ENCODE data around the gene SHROOM3.

SHROOM3 gene

GRCh38 chr4:76544725-76545124, 109.7 kb downstream of the SHROOM3 start:
- no peak for DNase-seq

- DNase-seq, result peak; percentile 59
These were observed 110.3 kb downstream of the SHROOM3 start for GRCh38 chr4:76545226-76545884.

- DNase-seq, result no peak
These were observed 111.3 kb downstream of the SHROOM3 start for GRCh38 chr4:76546327-76546726.

GRCh38 chr4:76546759-76547742, 112.0 kb downstream of the SHROOM3 start:
- no peak for DNase-seq

- no peak for DNase-seq
These were observed 113.7 kb downstream of the SHROOM3 start for GRCh38 chr4:76548704-76549103.

GRCh38 chr4:76549765-76550164, 114.7 kb downstream of the SHROOM3 start:
- no peak for DNase-seq

- no peak for DNase-seq
These were observed 116.1 kb downstream of the SHROOM3 start for GRCh38 chr4:76550966-76551780.

GRCh38 chr4:76554630-76555029, 119.6 kb downstream of the SHROOM3 start:
- no peak for DNase-seq

- no peak for DNase-seq
These were observed 121.4 kb downstream of the SHROOM3 start for GRCh38 chr4:76556452-76556851.

GRCh38 chr4:76558396-76559235, 123.6 kb downstream of the SHROOM3 start:
- DNase-seq, result no peak

- no peak for DNase-seq
These were observed 124.4 kb downstream of the SHROOM3 start for GRCh38 chr4:76559236-76560071.

- DNase-seq, result no peak
These were observed 127.1 kb downstream of the SHROOM3 start for GRCh38 chr4:76562161-76562560.

- DNase-seq, result no peak
These were observed 127.9 kb downstream of the SHROOM3 start for GRCh38 chr4:76562836-76563453.

- DNase-seq, result no peak
These were observed 128.6 kb downstream of the SHROOM3 start for GRCh38 chr4:76563454-76564122.

GRCh38 chr4:76564123-76564915, 129.3 kb downstream of the SHROOM3 start:
- no peak for DNase-seq

GRCh38 chr4:76568262-76568661, 133.2 kb downstream of the SHROOM3 start:
- DNase-seq, result no peak

- DNase-seq, result no peak
These were observed 134.2 kb downstream of the SHROOM3 start for GRCh38 chr4:76569225-76569624.

- DNase-seq, result no peak
These were observed 134.7 kb downstream of the SHROOM3 start for GRCh38 chr4:76569706-76570105.

Data from MV-4-11 (cell line).